Measurements from ENCODE around the gene LURAP1L.

DNA sequence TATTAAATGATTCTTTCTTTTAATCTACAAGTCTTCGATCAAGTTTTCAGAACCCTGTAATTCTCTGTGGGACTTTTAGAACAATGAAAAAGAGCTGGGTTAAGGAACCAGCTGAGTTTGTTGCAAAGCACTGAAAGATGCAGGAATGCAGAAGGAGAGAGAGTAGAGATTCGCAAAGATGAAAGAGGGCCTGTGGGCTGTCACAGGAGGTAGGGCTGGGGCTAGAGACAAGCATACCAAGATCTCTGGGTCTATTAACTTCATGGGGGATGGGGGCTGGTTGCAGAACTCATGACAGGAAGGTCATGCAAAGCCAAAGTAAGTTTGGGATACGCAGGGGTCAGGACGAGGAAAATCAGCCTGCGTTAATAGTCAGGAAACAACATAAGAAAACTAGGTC, 81.8 kb downstream of the LURAP1L start:
- no peak for TF ChIP-seq POLR2AphosphoS5 (IDR thresholded peaks at IDR 0.05)
- TF ChIP-seq, protein P1, sequence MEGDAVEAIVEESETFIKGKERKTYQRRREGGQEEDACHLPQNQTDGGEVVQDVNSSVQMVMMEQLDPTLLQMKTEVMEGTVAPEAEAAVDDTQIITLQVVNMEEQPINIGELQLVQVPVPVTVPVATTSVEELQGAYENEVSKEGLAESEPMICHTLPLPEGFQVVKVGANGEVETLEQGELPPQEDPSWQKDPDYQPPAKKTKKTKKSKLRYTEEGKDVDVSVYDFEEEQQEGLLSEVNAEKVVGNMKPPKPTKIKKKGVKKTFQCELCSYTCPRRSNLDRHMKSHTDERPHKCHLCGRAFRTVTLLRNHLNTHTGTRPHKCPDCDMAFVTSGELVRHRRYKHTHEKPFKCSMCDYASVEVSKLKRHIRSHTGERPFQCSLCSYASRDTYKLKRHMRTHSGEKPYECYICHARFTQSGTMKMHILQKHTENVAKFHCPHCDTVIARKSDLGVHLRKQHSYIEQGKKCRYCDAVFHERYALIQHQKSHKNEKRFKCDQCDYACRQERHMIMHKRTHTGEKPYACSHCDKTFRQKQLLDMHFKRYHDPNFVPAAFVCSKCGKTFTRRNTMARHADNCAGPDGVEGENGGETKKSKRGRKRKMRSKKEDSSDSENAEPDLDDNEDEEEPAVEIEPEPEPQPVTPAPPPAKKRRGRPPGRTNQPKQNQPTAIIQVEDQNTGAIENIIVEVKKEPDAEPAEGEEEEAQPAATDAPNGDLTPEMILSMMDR (IDR thresholded peaks at IDR 0.05 in 8 of 11, conservative IDR thresholded peaks at IDR 0.05 in 3 of 11) = no peak
